Heart left ventricle (tissue), 13 donors: ENCODE data around the gene SLC35B4.

Experiments
- POLR2A ChIP-seq, 2 donors: fragments of 450-650 bp; IDR thresholded peaks; one replicate each; pipeline ENCODE4 v1.6.1; 2017; ENCODE audit warnings: antibody characterized with exemption in 2 of 2, mild to moderate bottlenecking in 2 of 2, moderate library complexity in 2 of 2
- TF ChIP-seq, protein P1 (sequence below), 12 donors: fragments of 200-600 bp; sonication (generic) in 4 of 12; IDR thresholded peaks; one replicate each; pipeline versions ENCODE4 v1.5.0 to v1.8.0; 2018 to 2022; ENCODE audit warnings: antibody characterized with exemption in 12 of 12, mild to moderate bottlenecking in 5 of 12
- donor health status: ischemic (EF 13 %, LVEDD 7.1; RV severe dilation, severe dysfunction).
- donor health status: DM: no; HTN: yes; CAD: no.
- donor health status: DM: no; HTN: no; CAD: no.
- donor health status: ischemic (EF 25% LVEDD 6.9; RV normal size, moderate dysfunction).
- donor health status: ischemic (EF 25% LVEDD 5.7; RV mildly dilated, moderate dysfunction).
- donor health status: ischemic (EF 35%, LVEDD 5.7; RV mildly dilated, moderate dysfunction).
- donor health status: nonischemic (EF 11% LVEDD 7.7; RV severe dilation, severe dysfunction).
- donor health status: DM: yes; HTN: yes; CAD: no.
- donor health status: PGD.
- donor health status: ischemic (EF 29% LVEDD 5.4; RV normal size, mild dysfunction).
- donor health status: nonischemic (EF 23%, LVEDD 6.1; RV moderate dilation, normal function).

DNA sequence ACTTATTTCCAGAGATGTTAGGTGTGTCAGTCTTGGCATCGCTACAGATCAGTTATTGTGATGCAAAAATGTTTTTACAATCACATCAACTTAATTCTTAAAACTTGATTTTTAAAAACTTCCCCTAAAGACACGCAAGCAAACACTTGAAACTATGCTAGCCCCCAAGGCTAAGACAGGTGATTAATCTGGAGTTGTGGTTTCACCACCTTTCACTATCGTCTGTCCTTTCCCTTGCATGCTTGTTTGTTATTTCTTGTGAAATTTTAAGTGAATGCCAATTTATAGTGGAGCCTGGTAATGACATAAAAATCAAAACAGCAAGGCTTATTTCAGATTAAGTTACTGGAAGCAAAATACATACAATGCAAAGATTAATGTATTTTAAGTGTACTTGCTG is 70.4 kb downstream of the SLC35B4 start:
- TF ChIP-seq POLR2A (IDR thresholded peaks at IDR 0.05) = no peak
- TF ChIP-seq, protein P1, sequence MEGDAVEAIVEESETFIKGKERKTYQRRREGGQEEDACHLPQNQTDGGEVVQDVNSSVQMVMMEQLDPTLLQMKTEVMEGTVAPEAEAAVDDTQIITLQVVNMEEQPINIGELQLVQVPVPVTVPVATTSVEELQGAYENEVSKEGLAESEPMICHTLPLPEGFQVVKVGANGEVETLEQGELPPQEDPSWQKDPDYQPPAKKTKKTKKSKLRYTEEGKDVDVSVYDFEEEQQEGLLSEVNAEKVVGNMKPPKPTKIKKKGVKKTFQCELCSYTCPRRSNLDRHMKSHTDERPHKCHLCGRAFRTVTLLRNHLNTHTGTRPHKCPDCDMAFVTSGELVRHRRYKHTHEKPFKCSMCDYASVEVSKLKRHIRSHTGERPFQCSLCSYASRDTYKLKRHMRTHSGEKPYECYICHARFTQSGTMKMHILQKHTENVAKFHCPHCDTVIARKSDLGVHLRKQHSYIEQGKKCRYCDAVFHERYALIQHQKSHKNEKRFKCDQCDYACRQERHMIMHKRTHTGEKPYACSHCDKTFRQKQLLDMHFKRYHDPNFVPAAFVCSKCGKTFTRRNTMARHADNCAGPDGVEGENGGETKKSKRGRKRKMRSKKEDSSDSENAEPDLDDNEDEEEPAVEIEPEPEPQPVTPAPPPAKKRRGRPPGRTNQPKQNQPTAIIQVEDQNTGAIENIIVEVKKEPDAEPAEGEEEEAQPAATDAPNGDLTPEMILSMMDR (IDR thresholded peaks at IDR 0.05) = no peak
